HG03045 (cell line): ENCODE measurements around the gene LYZL6.

Source experiments
- ATAC-seq: cut with Tn5 transposase; IDR thresholded peaks from one replicate; pipeline ENCODE4 v1.9.1; 2021; ENCODE audit warnings: mild to moderate bottlenecking, moderate library complexity; ENCODE audit not compliant: unreplicated experiment

The LYZL6 gene, protein sequence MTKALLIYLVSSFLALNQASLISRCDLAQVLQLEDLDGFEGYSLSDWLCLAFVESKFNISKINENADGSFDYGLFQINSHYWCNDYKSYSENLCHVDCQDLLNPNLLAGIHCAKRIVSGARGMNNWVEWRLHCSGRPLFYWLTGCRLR

GRCh38 chr17:35943537-35943936 is at the start of gene LYZL6:
LYZL6 (minus strand) TSS chr17:35943713; CDS start chr17:35939356, 4,357 bp downstream.
- ATAC-seq: no peak

DNA sequence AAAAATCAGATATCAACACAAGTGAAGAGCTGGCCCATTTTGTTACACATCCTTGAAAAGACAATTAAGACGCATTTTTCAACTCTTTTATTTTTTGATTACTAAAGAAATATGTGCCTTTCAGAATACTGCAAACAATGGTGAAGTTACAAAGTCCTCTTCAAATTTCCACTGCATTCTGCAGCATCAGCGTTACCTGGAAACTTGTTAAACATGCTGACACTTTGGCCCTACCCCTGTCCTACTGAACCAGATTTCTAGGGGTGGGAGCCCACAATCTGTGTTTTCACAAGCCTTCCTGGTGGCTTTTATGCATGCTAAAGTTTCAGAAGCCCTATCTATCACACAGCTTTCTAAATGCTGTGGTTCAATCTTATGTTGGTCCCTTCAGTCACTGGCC is 47.6 kb upstream of the LYZL6 start:
- no peak for ATAC-seq

DNA sequence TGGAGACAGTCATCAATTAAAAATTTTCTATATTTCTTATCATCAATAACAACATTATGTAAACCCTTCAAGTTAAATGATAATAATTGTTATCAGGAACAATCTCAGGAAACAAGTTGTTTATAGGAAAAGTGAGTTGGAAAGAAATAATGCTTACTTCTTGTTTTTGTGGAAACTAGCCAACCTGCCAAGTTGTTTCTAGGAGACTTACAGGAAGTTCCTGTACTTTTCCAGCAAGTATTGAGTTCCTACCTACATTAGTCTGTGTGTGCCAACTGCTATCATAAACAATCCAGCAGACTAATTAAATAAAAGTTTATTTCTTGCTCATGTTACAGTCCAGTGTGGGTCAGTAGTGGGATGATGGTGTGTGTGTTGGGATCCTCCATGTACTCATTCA is 44.7 kb upstream of the LYZL6 start:
- ATAC-seq: no peak

- ATAC-seq: no peak
These were observed 43.1 kb upstream of the LYZL6 start, which contains the start of gene CCL14 for GRCh38 chr17:35986643-35987042. CCL14 (minus strand) TSS chr17:35986729; CDS start chr17:35986649, 80 bp downstream.

DNA sequence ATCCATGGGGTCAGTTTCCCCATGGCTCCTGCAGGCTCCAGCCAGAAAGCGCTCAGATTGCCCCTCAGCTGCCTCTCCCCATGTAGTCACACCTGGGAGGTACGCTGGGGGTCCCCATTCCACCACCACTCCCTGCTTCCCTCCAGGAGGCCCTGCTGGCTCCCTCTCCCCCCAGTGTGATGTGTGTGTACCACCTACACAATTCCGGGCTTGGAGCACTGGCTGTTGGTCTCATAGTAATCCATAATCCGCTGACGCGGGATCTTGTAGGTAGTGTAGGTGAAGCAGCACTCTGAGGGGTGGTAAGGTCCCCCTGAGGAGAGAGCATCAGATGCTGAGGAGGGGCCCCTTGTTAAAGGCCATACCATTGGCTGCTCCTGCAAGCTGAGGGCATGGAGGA is 40.6 kb upstream of the LYZL6 start:
- no peak for ATAC-seq

GRCh38 chr17:35982409-35983191 is 39.1 kb upstream of the LYZL6 start:
- no peak for ATAC-seq

DNA sequence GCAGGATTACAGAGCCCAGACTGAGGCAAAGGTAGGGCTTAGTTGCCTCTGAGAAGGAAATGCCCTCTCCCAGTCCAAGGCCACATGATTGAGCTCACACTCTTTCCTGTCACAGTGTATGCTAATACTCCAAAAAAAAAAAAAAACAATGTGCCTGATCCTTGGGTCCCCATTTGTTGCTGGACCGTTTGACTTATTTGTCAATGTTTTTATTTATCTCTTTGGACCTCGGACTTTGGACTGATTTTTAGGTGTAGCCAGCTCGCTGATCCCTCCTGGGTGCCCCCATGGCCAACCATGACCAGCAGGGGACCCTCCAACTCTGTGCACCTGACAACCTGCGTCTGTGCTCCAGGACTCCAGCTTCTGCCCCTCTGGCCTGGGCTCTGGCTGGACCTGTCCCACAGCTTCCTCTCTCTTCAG is 38.4 kb upstream of the LYZL6 start:
- no peak for ATAC-seq

DNA sequence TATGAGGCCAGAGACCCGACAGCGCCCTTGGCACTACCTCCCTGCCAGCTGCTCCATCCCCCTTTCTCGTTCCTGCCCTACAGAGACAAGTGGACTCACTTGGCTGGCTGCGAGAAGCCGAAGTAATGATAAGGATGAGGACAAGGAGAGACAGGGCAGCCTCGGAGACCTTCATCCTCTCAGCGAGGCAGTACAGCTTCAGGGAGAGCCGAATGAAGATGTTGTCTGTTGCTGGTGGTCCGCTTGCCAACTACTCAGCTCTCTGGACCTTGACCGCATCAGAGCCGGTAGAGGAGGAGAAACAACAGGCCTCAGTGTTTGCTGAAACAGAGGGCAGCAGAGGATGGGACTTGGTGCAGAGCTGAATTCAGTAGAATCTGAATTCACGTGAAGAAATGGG is 37.7 kb upstream of the LYZL6 start, which contains the start of gene CCL16:
TSS of gene CCL16 (minus strand) at position 252 of the 400 bp plus-strand sequence. CDS start at position 175, 77 bp downstream.
- ATAC-seq: no peak

- no peak for ATAC-seq
These were observed 34.8 kb upstream of the LYZL6 start for GRCh38 chr17:35978346-35978745.

DNA sequence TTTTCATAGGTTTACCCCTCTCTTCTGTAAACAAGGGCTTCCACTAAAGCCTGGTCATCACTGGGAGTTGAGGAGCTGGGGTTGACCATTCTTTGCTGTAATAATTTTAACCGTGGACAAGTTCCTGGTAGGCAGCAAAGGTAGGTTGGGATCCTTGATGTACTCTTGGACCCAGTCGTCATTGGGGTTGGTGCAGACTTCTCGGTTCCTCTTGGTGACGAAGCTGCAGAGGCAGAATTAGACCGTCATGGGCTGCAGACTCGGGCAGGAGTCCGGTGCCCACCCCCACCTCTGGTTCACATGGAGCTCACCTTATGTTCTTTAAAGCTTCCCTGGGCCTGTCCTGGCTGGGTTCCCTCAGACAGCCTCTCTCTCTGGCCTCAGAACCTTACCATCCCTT is 34.0 kb upstream of the LYZL6 start:
- ATAC-seq: no peak

GRCh38 chr17:35973333-35974260 is 30.1 kb upstream of the LYZL6 start:
- no peak for ATAC-seq

DNA sequence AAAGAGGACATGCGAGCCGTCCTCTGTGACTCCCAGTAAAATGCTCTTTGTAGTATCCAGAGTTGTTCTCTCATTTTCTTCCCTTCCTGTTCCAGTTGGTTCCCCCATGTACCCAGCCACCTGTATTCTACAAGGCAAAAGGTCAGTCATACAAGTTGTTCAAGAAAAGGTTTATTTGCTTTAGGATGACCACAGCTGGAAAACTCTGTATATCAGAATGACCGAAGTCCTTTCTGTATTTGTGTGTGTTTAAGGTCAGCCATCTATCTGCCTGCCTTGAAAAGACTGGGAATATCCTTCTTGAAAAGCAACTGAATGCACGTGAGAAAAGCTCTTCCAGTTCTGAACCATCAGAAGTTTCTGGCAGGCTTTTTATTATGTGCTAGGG is 29.4 kb upstream of the LYZL6 start:
- no peak for ATAC-seq

DNA sequence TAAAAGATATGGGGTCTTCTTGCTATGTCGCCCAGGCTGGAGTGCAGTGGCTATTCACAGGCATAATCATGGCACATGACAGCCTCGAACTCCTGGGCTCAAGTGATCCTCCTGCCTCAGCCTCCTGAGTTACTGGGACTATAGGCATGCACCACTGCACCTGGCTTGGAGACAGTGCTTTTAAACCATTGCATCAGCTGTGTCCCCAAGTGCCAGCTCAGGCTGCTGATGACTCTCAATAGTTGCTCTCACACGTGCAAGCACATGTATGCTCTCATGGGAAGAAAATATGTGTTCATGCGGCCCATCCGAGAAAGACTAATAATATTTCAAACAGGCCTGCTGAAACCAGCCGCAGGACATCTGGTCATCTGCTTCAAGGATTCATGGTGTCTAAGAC is 29.0 kb upstream of the LYZL6 start:
- no peak for ATAC-seq

- ATAC-seq: no peak
These were observed 28.6 kb upstream of the LYZL6 start for GRCh38 chr17:35972066-35972465.

- no peak for ATAC-seq
These were observed 26.3 kb upstream of the LYZL6 start for GRCh38 chr17:35969558-35970380.

- no peak for ATAC-seq
These were observed 25.1 kb upstream of the LYZL6 start for GRCh38 chr17:35968520-35969054.

DNA sequence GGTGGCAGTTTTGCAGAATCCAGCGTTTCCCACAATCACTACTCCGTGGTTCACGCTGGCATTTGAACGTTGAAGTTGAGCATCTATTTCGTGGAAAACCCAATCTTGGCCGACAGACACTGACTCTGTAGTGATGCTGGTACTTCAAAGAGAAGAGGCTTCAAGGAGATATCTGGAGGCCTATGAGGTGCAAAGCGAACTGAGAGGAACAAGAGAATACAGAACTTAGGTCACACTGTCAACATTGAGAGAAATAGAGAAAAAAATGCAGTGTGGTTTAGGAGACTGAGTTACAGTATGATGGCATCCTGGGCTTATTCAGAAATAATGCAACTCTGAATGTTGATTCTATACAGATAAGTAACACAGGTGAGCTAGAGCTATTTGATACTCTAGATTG is 21.8 kb upstream of the LYZL6 start:
- ATAC-seq: no peak

- ATAC-seq: no peak
These were observed 20.1 kb upstream of the LYZL6 start for GRCh38 chr17:35963663-35964062.

- no peak for ATAC-seq
These were observed 10.2 kb upstream of the LYZL6 start for GRCh38 chr17:35953720-35954119.

GRCh38 chr17:35949401-35949800 is 5.9 kb upstream of the LYZL6 start:
- no peak for ATAC-seq
